Right ventricle myocardium superior (tissue), 1 donor: ENCODE measurements around the gene ADIPOR2. TPM values are rescaled to one million over a fixed set of nuclear protein-coding genes. Genes with fewer than 3 reads are reported as not detected.
"Not testable (repeated sequence)": the region's sequence is repeated elsewhere in the genome, so short reads cannot be mapped to it uniquely, and the experiment has no call there.

Experiments
- ATAC-seq: fragments of 200-7000 bp; cut with Tn5 transposase; one replicate; pipeline ENCODE4 v1.9.1; 2020; ENCODE audit warnings: mild to moderate bottlenecking; ENCODE audit not compliant: poor library complexity
- DNase-seq: peaks from one replicate; pipeline ENCODE4 v3.0.0-alpha.2; 2020
- intact Hi-C: fragments of 100-400 bp; cut with DNase I; formaldehyde crosslinking; loops from one replicate; pipeline ENCODE4 v1.11.2; 2022
- total RNA-seq: library from RNA; stranded (reverse); fragmentation: NEBNext Ultra II Directional; extraction: Animal tissue kit (Norgen Biotek cat#: 25700); gene quantifications from one replicate; pipeline ENCODE4 v1.2.1, GENCODE V29; 2021
- donor health status: DM: no; HTN: yes; CAD: no; lungs with severe emphysema.

Gene ADIPOR2
- total RNA-seq, 1 donor from 2014 or later: 30.8 TPM

GRCh38 chr12:1695886-1696670 is 5.2 kb downstream of the ADIPOR2 start:
- DNase-seq (no peak), ATAC-seq (no peak)
- intact Hi-C loops: no loop called here

- ATAC-seq (no peak), DNase-seq (no peak)
- intact Hi-C loops: no loop called here
These were observed 5.9 kb downstream of the ADIPOR2 start for GRCh38 chr12:1696800-1697199.

GRCh38 chr12:1697271-1697670 is 6.4 kb downstream of the ADIPOR2 start:
- intact Hi-C loops: no loop called here
- DNase-seq (no peak), ATAC-seq (no peak)

GRCh38 chr12:1698720-1699119 is 7.8 kb downstream of the ADIPOR2 start:
- intact Hi-C loops: no loop called here
- DNase-seq (no peak), ATAC-seq (no peak)

GRCh38 chr12:1702713-1703112 is 11.8 kb downstream of the ADIPOR2 start:
- DNase-seq (no peak), ATAC-seq (no peak)
- intact Hi-C loops: no loop called here

- no peak for ATAC-seq
- DNase-seq: no peak
- intact Hi-C loops: no loop called here
These were observed 13.2 kb downstream of the ADIPOR2 start for GRCh38 chr12:1703771-1704722.

- ATAC-seq (no peak), DNase-seq (no peak)
- intact Hi-C loops: no loop called here
These were observed 15.1 kb downstream of the ADIPOR2 start for GRCh38 chr12:1705774-1706631.

GRCh38 chr12:1706632-1706980 is 15.7 kb downstream of the ADIPOR2 start:
- ATAC-seq (no peak), DNase-seq (no peak)
- intact Hi-C loops: no loop called here

GRCh38 chr12:1707051-1707450 is 16.2 kb downstream of the ADIPOR2 start:
- DNase-seq (no peak), ATAC-seq (no peak)
- intact Hi-C loops: no loop called here

GRCh38 chr12:1709968-1710367 is 19.1 kb downstream of the ADIPOR2 start:
- intact Hi-C loops, ATAC-seq, DNase-seq: not testable (repeated sequence)

GRCh38 chr12:1710870-1711269 is 20.0 kb downstream of the ADIPOR2 start:
- intact Hi-C loops: not testable (repeated sequence)

GRCh38 chr12:1711536-1712211 is 20.8 kb downstream of the ADIPOR2 start:
- DNase-seq, ATAC-seq, intact Hi-C loops: not testable (repeated sequence)

More at GRCh38 chr12:1710870-1711269, 20.0 kb downstream of the ADIPOR2 start:
- not testable (repeated sequence) for ATAC-seq, DNase-seq

- ATAC-seq, DNase-seq, intact Hi-C loops: not testable (repeated sequence)
These were observed 21.4 kb downstream of the ADIPOR2 start for GRCh38 chr12:1712305-1712704.

GRCh38 chr12:1712852-1713251 is 22.0 kb downstream of the ADIPOR2 start:
- DNase-seq, ATAC-seq, intact Hi-C loops: not testable (repeated sequence)

- ATAC-seq, intact Hi-C loops, DNase-seq: not testable (repeated sequence)
These were observed 23.0 kb downstream of the ADIPOR2 start for GRCh38 chr12:1713783-1714348.

- DNase-seq, ATAC-seq, intact Hi-C loops: not testable (repeated sequence)
These were observed 24.6 kb downstream of the ADIPOR2 start for GRCh38 chr12:1715459-1715858.

- intact Hi-C loops: no loop called here
- ATAC-seq: no peak
- DNase-seq: no peak
These were observed 25.5 kb downstream of the ADIPOR2 start for GRCh38 chr12:1716215-1716862.
